BJ (cell line): ENCODE results near the gene SHISA3. TPM values are rescaled to one million over a fixed set of nuclear protein-coding genes. Genes with fewer than 3 reads are reported as not detected.
A peak's percentile ranks its signal among the peaks of the same experiment; 100 is the strongest.

Experiments used
- CTCF ChIA-PET: fragments of 350-600 bp; formaldehyde crosslinking; extraction: SDS; loops from one replicate; lab custom pipeline; 2021; ENCODE audit warnings: antibody characterized with exemption, inconsistent platforms; lab: Yijun Ruan, JAX
- POLR2A ChIA-PET: fragments of 300-600 bp; sonication (Branson Sonifier 250); formaldehyde crosslinking; extraction: SDS; loops from one replicate; lab custom pipeline; 2021; ENCODE audit warnings: antibody characterized with exemption; lab: Charles Lee
- DNase-seq: peaks from one replicate; pipeline ENCODE4 v3.0.0-alpha.2; 2011; ENCODE audit warnings: low read depth
- H3K27me3 ChIP-seq: 2 replicates; pipeline ENCODE4 v1.6.0; 2011; ENCODE audit warnings: low read length; ENCODE audit not compliant: control insufficient read depth, insufficient read depth
- H3K36me3 ChIP-seq: 2 replicates; pipeline ENCODE4 v1.5.1; 2011; ENCODE audit warnings: low read length; ENCODE audit not compliant: control insufficient read depth, insufficient read depth
- H3K4me3 ChIP-seq: 2 replicates; pipeline ENCODE4 v1.5.1; 2011; ENCODE audit warnings: low read depth, mild to moderate bottlenecking, control low read depth, low read length
- polyA plus RNA-seq: library from polyadenylated mRNA; depleted of rRNA; stranded (reverse); fragments of >200 nt; gene quantifications from 2 replicates; pipeline ENCODE4 v1.2.3, GENCODE V29; 2011
- TF ChIP-seq, protein P1 (sequence below): IDR thresholded peaks from 2 replicates; pipeline ENCODE4 v1.5.1; 2011; ENCODE audit warnings: low read depth, mild to moderate bottlenecking, control low read depth, inconsistent platforms, low read length, moderate library complexity; ENCODE audit not compliant: insufficient read depth

Gene SHISA3
- polyA plus RNA-seq, 1 experiment = 0.07 TPM

GRCh38 chr4:42410446-42410845, 13.2 kb downstream of the SHISA3 start:
- CTCF ChIA-PET = no interaction called here
- no peak overlapping the region for H3K4me3 ChIP-seq
- TF ChIP-seq, protein P1, sequence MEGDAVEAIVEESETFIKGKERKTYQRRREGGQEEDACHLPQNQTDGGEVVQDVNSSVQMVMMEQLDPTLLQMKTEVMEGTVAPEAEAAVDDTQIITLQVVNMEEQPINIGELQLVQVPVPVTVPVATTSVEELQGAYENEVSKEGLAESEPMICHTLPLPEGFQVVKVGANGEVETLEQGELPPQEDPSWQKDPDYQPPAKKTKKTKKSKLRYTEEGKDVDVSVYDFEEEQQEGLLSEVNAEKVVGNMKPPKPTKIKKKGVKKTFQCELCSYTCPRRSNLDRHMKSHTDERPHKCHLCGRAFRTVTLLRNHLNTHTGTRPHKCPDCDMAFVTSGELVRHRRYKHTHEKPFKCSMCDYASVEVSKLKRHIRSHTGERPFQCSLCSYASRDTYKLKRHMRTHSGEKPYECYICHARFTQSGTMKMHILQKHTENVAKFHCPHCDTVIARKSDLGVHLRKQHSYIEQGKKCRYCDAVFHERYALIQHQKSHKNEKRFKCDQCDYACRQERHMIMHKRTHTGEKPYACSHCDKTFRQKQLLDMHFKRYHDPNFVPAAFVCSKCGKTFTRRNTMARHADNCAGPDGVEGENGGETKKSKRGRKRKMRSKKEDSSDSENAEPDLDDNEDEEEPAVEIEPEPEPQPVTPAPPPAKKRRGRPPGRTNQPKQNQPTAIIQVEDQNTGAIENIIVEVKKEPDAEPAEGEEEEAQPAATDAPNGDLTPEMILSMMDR = no peak
- H3K27me3 ChIP-seq = no peaks in the 10 kb centered on the region
- POLR2A ChIA-PET = no interaction called here
- H3K36me3 ChIP-seq = no peaks in the 10 kb centered on the region
- DNase-seq = no peak

DNA sequence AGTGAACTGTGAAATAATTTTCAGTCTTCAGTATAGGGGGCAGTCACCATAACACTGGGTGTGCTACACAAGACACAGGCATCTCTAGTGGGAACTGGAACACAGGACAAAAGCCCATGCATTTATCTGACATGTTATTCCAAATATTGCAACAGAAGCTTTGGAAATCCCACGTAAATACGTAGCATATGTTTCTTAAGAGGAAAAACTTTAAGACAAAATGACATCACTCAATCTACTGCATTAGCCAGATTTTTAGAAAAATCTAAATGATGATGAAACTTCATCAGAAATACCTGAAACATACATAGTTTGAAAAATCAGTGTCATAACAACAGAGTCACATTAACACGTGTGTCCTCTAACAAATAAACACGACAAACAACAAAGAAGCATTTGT, 14.5 kb downstream of the SHISA3 start:
- DNase-seq = no peak
- no peaks in the 10 kb centered on the region for H3K27me3 ChIP-seq
- TF ChIP-seq, protein P1 = no peak
- no peak overlapping the region for H3K4me3 ChIP-seq
- ChIA-PET POLR2A (no interaction called here), CTCF (no interaction called here)
- H3K36me3 ChIP-seq = no peaks in the 10 kb centered on the region

DNA sequence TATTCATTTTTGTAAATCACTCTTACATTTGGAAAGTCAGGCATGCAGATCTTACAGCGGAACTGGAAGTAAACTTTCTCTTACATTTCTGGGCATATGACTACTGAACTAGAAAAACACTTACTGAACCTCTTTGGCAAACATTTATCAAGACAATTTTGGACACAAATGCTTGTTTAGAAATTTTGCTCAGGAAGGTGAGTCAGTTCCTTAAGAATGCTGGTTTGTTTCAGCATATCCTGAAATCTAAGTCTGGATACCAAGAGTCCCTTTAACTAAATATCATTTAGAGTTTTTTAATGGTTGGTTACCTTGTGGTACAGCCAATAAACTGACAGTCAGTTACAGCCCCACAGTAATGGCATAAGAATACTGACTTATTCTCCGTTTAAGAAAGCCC, 15.0 kb downstream of the SHISA3 start:
- H3K4me3 ChIP-seq = no peak overlapping the region
- TF ChIP-seq, protein P1 = no peak
- peak; percentile 53 for DNase-seq
- H3K27me3 ChIP-seq = no peaks in the 10 kb centered on the region
- CTCF ChIA-PET = no interaction called here
- no peaks in the 10 kb centered on the region for H3K36me3 ChIP-seq
- POLR2A ChIA-PET = no interaction called here

DNA sequence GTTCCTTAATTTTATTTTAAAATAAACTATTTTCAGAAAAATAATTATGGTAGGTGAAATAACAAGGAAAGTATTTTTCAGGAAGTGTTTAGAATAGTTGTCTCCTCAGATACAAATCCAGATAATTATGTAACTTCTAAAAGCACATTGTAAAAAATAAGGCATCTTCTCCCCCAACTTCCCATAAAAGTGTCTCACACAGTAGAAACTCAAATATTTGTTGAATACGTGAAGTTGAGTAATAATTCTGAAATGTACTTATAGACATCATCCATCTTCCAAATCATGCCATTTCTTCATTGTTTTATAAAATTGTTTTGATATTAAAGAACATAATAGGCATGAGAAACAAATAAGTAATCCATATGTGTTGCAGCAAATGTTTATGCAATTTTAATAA, 18.0 kb downstream of the SHISA3 start:
- ChIA-PET POLR2A (no interaction called here), CTCF (no interaction called here)
- no peaks in the 10 kb centered on the region for H3K36me3 ChIP-seq
- H3K4me3 ChIP-seq = no peak overlapping the region
- peak; percentile 4 for DNase-seq
- TF ChIP-seq, protein P1 = no peak
- no peaks in the 10 kb centered on the region for H3K27me3 ChIP-seq

GRCh38 chr4:42416017-42416416, 18.7 kb downstream of the SHISA3 start:
- no peaks in the 10 kb centered on the region for H3K27me3 ChIP-seq
- ChIA-PET CTCF (interaction anchor here (0.7 kb wide), 1 partner anchor 104 kb away, joined by 4 read pairs; no protein-coding TSS in a partner anchor), POLR2A (no interaction called here)
- DNase-seq = no peak
- TF ChIP-seq, protein P1 = no peak
- H3K4me3 ChIP-seq = no peak overlapping the region
- no peaks in the 10 kb centered on the region for H3K36me3 ChIP-seq
